SHP77 treated with DMSO at 0.1 percent for 48 hours (cell line): ENCODE measurements around the gene ZBTB42.

Source experiments
- DNase-seq: peaks from one replicate; lab custom pipeline; 2025; lab: John Stamatoyannopoulos, UW

ZBTB42 gene

DNA sequence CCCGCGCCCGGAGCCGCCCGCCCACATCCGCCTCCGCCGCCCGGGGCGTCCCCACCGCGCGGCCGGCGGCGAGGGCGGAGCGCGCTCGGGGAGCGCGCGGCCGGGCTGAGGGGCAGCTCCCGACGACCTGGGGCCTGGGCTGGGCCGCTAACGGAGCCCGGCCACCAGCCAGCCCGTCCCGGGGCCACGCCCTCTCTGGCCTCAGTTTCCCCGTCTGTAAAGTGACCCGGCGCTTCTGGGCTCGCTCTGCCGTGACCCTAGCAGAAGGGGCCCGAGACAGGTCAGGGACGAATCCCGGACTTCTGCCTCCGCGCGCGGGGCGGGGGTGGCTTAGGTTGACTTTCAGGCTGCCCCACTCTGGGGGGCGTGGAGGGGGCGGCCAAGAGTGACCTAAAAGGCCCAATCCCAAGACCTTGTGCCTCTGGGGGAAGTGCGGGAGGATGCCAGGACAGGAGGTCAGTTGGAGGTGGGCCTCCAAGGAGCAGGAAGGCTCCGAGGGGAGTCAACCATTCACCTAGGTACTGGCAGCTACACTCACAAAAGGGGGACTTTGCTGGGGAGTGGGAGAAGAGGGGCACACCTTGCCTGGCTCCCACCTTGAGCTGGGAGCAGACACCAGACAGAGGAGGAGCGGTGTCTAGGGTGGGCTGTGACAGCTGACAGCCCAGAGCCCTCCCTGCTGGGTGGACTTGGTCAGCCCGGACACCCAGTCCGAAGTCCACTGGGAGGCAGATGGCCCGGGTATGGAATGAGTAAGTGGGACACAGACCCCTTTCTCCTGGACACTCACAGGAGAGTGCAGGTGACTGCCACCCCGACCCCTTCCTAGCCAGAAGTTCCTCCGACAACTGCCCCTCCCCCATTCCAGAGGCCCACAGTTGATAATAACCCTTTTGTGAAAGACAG lies 4.9 kb upstream of the ZBTB42 start:
- no peak for DNase-seq

DNA sequence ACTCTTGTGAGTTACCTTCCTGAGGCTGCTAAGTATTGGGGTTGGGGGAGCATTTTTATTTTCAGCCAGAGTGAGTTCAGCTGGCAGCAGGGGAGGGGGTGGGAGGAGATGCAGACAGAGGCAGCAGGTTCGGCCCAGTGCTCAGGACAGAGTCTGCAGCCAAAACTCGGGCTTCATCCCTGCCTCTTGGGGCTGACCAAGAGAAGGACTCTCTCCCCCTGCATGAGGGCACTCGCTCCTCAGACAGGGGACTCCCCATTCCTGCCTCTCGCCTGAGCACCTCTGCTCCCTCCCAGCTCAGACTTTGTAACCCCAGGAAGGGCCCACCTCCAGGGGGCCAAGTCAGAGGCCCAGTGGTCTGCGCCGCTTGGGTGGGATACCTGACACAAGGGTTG lies 4.2 kb upstream of the ZBTB42 start:
- DNase-seq, result no peak

DNA sequence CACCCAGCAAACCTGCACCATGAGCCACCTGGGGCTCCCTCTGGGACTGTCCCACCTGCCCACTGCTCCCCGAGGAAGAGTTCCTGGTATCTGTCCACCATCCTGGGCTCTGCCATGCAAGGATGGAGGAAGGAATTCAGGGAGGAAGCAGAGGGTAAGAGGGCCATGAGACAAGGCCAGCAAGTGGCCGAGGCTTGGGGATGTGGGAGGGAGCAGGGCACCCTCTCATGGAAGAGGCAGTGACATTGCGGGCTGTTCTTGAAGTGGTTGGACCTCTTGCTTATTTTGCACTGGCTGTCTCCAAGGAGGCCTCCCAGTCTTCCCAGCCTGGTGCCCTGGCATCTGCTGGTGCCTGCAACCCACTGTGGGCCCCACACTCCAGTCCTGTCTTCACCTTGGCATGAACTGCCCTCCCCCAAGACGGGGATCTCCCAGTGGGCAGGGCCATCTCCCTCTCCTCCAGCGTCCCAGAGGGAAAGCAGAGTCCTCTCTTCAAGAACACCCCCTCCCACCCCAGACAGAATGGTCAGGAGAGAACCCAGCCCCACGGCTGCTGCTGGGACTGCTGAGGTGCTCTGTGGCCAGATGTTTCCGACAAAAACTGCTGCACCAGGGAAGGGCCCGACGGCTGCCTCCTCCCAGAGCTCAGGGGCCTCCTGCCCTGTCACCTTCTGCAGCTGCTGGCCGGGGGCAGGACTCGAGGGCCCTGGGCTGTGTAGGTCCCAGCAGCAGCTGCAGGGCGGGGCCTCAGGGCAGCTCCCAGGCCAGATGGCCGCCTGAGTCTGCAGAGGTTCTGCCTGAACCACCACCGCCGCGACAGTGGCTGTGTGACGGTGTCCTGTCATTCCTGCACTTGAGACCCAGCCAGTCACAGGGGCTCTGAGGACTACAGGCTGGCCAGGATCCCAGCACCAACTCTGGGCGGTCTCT lies 3.5 kb upstream of the ZBTB42 start:
- DNase-seq, result peak; percentile 29

DNA sequence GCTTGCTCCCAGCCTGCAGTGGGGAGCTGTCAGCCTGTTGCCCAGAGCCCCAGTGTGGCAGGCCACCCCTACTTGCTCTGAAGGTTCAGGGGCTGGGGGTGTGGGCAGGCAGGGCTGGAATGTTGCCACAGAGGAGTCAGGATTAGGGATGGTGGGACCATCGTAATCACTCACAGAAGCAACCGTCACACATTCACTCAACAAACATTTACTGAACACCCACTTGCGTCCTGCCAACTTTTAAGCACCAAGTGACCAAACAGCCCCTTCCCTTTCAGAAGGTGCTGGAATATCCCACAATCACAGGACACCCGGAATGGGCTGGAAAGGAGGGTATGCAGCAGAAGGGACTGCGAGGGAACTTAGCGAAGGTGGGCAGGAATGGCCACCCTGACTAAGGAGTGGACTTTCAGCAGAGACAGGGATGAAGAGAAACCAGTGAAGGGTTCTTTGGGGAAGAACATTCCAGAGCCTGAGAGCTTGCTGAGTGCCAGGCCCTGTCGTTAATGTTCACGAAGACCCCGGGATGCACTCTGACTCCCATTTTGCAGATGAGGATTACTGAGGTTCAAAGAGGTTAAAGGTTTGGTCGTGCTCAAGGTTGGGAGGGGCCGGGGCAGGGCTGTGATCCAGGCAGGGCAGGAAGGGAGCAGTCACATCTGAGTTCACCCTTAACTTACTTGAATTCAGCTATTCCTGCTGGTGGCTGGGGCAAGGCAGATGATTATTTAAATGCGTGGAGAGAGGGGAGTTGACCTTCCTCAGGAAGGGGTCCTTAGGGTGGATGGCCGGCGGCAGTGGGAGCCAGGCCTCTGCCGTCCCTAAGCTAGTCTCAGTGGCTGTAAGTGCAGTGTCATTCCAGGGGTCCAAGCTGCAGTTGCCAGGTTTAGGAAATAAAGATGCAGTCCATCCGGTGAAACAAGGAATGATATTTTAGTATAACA lies 2.3 kb upstream of the ZBTB42 start:
- DNase-seq, result no peak

DNA sequence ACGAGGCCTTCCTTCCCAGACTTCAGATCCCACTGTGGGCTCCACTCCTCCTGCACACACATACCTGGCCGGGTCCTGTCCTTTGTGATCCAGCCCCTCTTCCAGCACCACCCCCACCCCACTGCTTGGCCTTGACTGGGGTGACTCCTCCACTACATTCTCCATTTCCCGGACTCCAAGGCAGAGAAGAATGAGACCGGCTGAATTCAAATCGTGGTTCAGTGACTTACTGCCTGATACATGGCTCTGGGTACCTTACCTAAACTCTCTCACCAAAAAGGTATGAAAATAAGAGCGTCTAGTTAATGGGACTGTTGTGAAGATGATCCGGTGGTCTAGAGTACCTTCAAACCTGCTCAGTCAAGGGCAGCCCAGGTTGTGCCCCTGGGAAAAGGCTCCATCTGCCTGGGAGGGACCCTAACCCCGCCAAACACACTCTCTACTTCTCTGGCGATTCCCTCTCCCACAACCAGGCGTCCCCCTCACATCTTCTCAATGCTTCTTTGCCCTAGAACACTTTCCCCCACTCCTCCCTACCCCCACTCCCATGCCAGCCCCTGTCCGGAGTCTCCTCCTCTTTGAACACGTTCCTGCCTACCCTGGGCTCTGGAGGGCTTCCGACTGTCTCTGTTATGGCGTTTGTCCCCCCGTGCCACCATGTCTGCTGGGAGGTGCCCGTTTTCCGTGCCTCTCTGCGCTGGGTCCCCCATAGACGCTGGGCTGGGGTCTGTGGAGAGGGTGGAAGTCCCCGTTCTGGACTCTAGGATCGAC lies 1.5 kb upstream of the ZBTB42 start:
- DNase-seq, result no peak

DNA sequence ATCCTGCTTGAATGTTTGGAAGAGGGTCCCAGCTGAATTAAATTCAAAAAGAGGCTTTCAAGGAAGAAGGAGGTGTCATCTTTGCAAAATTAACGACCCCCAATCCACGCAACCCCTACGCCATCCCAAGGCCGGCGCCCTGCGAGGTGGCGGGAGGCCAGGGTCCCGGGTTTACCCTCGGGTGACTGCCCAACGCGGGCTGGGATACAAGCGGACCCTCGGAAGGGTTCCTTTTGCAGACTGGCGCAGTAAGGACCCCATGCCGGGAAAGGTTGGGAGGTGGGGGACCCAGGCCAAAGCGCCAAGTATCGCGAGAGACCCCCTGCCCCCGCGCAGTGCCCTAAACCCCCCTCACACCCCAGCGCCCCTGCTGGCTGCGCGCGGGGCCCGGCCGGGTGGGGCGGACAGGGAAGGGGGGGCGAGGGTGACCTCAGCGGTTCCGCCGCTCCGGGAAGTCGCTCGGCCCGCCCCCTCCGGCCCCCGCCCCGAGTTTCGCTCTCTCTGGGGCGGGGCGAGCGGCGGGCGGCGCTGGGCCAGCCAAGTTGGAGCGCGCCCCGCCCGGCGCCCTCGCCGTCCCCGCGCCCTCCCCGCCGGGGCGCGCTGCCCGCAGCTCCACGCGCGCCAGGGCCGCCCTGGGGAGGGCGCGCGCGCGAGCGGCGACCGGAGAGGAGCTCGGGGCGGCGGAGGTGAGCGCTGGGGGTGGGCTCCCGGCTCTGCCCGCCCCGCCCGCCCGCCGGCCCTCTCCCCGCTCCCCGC lies 708 bp upstream of the ZBTB42 start:
- DNase-seq, result no peak

DNA sequence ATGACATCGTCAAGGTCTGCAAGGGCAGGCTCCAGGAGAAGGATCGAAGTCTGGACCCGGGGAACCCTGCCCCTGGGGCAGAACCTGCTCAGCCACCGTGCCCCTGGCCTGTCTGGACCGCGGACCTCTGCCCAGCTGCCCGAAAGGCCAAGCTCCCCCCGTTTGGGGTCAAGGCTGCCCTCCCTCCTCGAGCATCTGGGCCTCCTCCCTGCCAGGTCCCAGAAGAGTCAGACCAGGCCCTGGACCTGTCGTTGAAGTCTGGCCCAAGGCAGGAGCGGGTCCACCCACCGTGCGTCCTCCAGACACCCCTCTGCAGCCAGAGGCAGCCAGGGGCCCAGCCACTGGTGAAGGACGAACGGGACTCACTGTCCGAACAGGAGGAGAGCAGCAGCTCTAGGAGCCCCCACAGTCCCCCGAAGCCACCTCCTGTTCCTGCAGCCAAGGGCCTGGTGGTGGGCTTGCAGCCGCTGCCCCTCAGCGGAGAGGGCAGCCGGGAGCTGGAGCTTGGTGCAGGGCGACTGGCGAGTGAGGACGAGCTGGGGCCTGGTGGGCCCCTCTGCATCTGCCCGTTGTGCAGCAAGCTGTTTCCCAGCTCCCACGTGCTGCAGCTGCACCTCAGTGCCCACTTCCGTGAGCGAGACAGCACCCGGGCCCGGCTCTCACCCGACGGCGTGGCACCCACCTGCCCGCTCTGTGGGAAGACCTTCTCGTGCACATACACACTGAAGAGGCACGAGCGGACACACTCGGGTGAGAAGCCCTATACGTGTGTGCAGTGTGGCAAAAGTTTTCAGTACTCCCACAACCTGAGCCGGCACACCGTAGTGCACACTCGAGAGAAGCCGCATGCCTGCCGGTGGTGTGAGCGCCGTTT lies 856 bp downstream of the ZBTB42 start:
- no peak for DNase-seq

DNA sequence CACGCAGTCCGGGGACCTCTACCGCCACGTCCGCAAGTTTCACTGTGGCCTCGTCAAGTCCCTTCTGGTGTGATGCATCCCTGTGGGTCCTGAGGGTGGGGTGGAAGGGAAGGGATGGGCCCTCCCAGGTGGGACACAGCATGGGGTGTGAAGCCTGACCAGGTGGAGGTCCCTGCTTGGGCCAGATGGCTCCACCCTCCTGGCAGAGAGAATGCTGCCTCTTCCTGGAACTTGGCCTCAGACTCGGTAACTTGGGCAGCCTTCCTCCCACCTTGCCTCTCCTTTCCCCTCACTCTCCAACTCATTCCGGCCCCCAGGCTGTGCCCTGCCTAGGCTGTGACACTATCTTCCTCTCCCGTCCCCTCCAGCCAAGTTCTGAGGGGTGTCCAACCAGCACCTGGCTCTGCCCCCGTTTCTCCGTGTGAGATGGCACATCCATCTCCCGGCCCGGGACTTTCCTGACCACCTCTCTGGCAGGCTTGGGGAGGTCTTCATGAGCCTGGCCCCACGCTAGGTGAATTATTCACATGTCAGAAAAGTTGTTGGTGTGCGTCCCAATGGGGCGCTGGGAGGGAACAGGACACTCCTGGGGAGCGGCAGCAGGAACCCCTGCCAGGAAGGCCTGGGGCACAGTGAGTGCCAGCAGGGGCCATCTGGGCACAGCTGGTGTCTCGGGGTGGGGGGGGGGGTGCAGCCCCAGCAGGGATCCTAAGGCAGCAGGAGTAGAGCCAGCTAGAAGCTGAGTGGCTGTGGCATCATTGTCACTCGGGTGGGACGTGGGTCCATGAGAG lies 1.7 kb downstream of the ZBTB42 start:
- no peak for DNase-seq

DNA sequence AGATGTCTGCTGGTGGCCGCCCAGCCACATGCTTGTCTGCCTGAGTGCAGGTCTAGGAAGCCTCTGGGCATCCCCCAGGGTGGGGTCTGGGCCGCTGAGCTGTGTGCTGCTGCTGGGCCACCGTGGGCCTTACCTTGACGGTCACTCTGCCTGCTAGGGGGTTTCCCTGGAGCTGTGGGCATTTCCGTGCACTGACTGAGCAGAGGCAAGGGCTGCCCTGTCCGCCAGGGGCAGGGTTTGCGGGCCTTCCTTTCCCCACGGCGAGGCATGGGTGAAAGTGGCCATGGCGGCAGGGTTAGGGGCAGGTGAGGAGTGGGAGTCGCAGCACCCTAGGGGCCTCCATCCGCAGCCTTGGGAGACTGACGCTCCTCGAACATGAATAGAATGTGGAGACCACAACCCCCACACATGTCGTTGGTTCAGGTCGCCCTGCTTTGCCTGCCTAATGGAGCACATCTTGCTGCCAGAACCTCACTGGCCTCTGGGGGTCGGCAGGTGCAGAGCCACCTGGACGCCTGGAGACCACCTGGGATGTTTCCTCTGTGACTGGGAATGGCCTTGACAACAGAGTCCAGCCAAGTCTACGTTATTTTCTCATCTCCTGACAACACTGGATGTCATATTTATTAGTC lies 2.5 kb downstream of the ZBTB42 start:
- no peak for DNase-seq

DNA sequence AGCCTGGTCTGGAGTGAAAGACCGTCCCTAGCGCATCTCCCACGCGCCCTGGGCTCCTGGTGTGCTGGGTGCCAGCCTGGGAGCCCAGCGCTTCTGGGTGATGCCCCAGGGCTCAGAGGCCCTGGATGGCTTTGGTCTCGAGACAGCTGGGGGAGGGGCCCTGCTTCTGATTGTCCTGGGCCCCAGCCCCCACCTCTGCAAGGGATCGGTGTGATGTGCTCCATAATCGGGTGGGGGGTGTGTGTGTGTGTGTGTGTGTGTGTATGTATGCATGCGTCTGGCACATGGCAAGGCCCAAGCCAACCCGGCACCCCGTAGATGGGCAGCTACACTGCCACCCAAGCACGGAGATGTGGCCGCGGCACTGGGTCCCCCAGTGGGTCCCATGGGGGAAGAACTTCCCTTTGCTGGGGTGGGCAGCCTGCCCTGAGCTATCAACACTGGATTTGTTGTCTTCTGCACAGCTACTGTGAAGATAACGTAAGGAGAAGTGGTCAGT lies 3.1 kb downstream of the ZBTB42 start:
- no peak for DNase-seq

DNA sequence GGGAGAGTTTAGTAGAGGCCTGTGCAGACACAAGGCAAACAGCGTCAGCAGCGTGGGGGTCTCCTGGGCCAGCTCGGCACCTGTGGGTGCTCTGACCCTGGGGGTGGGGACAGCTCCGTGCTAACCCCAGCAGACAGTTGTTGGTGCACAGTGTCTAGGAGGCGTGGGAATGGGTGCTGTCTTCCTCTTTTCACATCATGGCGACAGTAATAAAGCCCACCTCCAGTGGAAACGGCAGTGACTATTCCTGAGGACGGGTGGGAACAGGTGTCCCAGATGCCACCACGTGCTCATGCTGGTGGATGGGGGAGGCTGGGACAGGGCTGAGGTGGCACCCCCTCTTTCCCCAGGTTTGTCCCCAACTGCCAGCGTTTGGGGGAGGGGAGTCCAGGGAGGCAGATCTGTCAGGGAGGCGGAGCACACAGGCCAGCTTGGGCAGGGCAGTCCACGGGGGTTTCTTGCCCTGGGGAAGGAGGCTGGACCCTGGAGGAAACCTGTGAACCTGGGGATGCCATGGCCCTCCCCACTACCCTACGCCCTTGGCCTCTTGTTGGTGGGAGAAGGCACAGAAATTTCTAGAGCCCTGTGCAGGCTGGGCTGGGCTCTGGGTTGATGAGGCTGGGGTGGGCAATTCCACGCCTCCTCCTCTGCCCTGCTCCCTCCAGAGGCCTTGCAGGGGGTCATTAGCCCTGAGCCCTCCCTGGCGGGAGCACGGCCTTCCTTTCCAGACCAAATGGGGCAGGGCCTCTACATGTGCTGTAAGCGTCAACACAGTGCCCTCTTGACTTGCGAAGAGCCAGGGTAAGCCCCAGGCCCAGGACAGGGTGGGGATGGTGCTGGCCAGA lies 3.8 kb downstream of the ZBTB42 start:
- no peak for DNase-seq

DNA sequence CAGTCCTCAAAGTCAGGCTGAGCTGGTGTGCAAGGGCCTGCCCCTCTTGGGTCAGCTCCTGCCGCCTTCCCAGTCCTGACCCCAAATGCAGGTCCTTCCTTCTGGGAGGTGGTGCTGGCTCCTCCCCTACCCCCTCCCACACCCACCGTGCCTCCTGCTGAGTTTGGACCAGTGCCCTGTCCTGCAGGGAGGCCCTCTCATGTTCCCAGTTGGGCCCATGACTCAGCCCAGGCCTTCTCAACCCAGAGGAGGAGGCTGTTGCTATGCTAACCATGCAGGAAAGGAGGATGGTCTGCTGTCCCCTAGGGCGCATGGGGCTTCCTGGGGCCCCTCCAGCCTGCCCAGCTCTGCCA lies 4.4 kb downstream of the ZBTB42 start:
- no peak for DNase-seq

DNA sequence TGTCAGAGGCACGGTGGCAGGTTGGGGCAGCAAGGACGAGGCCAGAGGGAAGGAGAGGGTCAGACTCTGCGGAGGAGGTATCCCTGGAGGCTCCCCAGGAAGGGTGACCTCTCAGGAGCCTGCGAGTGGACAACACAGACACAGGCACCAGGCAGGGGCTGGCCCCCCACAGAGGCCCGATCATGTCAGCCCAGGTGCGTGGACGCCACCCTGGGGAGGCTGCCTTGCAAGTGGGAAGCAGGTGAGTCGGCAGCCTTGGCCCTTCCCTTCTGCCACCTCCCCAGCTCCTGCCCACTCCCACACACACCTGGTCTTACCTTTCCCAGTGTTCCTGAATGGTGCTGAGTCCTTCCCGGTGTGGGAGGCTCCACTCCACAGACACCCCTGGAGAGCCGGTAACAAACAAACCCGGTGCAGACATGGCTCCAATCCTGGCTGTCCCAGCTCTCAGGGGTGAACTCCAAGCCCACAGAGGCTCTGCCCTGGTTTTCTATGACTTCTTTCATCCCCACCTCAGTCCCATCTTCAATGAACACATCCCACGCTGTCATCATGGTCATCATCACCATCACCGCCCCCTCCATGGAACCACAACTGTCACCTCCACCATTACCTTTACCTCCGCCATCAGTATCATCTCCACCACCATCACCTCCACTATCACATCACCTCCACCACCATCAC lies 5.2 kb downstream of the ZBTB42 start:
- no peak for DNase-seq

DNA sequence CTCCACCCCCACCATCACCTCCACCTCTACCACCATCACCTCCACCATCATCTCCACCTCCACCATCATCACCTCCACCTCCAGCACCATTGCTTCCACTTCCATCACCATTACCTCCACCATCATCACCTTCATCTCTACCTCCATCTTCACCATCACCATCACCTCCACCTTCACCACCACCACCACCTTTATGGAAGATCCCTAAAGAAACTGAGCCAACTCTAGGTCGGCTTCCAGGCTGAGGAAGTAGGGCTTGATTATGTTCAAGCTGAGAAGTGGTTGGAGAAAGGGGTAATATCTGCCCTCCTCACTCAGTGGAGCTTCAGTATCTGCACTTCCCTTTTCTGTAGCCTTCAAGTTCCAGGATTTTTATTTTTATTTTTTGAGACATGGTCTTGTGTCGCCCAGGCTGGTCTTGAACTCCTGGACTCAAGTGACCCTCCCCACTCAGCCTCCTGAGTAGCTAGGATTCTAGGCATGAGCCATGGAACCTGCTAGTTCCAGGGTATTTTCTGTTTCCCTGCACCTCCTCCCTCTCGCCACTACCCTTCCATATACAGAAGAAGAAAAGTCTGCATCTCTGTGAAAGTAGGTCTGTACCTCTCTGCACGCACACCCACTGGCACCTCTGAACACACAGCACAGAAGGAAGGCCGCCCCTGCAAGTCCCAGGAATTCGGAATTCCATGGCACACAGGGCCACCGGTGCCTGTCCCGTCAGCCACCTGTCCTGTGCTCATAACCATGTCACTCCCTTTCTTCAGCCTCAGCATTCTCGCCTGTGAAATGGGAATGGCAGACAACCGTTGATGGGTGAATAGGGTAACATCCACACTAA lies 5.9 kb downstream of the ZBTB42 start:
- no peak for DNase-seq

DNA sequence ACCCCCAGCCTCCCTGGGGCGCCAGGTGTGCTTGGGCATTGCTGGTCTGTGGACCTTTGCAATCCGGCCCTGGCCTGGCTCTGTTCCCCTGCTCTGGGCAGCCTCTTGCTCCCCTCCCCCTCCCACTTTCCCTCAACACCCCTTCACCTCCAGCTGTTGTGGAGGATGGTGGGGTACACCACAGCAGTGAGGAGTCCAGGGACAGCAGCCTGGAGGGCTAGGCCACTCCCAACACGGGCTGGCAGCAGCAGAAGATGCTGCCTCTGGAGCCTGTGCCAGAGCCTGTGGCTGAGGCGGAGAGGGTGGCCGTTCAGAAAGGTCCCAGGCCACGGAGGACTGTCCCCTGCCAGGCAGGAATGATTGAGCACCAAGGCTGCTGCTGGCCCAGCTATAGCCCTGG lies 7.6 kb downstream of the ZBTB42 start:
- no peak for DNase-seq
